Fibroblast of mammary gland (primary cell): ENCODE results near the gene PPP1R15B.

Experiments
- DNase-seq: peaks from one replicate; pipeline ENCODE4 v3.0.0-alpha.2; 2010; ENCODE audit warnings: low read depth
- H3K4me3 ChIP-seq: 2 replicates; pipeline ENCODE4 v1.5.1; 2011; ENCODE audit warnings: low read depth, mild to moderate bottlenecking, low read length, moderate library complexity; ENCODE audit not compliant: control insufficient read depth
- CTCF ChIP-seq: conservative IDR thresholded peaks from 2 replicates; pipeline ENCODE4 v1.5.1; 2011; ENCODE audit warnings: low read depth, low read length, inconsistent platforms; ENCODE audit not compliant: control insufficient read depth, insufficient read depth

Gene PPP1R15B

GRCh38 chr1:204355913-204356312 is 55.7 kb downstream of the PPP1R15B start:
- H3K4me3 ChIP-seq, result no peak overlapping the region
- no peak for TF ChIP-seq CTCF
- no peak for DNase-seq

DNA sequence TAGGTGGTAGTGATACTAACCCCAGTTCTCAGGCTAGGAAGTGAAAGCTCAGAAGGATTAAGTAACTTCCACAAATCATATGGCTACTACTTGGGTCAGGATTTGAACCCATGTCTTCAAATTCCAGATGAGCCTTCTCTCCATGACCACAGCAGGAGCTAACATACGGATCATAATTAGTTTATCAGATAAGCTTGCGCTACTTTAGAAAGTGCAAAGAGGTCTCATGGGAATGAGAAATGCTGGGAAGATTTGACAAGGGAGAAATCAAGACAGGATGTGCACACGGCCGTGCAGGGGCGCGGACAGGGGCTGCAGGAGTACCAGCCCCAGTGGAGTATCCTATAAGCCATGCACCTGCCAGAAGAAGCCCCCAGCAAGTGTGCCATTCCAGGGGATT is 57.0 kb downstream of the PPP1R15B start:
- no peak for DNase-seq
- no peak overlapping the region for H3K4me3 ChIP-seq
- TF ChIP-seq CTCF, result no peak
